Liver (tissue), 9 donors: ENCODE measurements around the gene CDK13. TPM values are rescaled to one million over a fixed set of nuclear protein-coding genes. Genes with fewer than 3 reads are reported as not detected.

Source experiments
- DNase-seq: peaks from one replicate; pipeline ENCODE4 v3.0.0-alpha.2; 2017; ENCODE audit warnings: low spot score
- H3K27ac ChIP-seq, 2 donors: one replicate each; pipeline ENCODE4 v1.7.0; 2013; ENCODE audit warnings: inconsistent platforms in 2 of 2, low read length in 2 of 2, control low read depth in 1 of 2, low read depth in 1 of 2, mild to moderate bottlenecking in 1 of 2
- H3K27me3 ChIP-seq, 4 donors: one replicate each; pipeline versions ENCODE4 v1.6.1 to v1.7.0; 2013; ENCODE audit warnings: low read length in 3 of 4, inconsistent platforms in 1 of 4, mild to moderate bottlenecking in 1 of 4, moderate library complexity in 1 of 4; ENCODE audit not compliant: control insufficient read depth in 4 of 4, insufficient read depth in 4 of 4
- H3K36me3 ChIP-seq, 4 donors: one replicate each; pipeline versions ENCODE4 v1.6.1 to v1.7.0; 2013; ENCODE audit warnings: low read length in 3 of 4, mild to moderate bottlenecking in 3 of 4, low read depth in 1 of 4, moderate library complexity in 1 of 4; ENCODE audit not compliant: control insufficient read depth in 4 of 4, insufficient read depth in 3 of 4
- H3K4me1 ChIP-seq, 4 donors: one replicate each; pipeline versions ENCODE4 v1.6.1 to v1.7.0; 2013; ENCODE audit warnings: low read length in 3 of 4, mild to moderate bottlenecking in 3 of 4, moderate library complexity in 1 of 4; ENCODE audit not compliant: control insufficient read depth in 4 of 4, insufficient read depth in 4 of 4
- H3K4me3 ChIP-seq, 3 donors: one replicate each; pipeline versions ENCODE4 v1.6.1 to v1.7.0; 2013; ENCODE audit warnings: low read length in 3 of 3, control low read depth in 1 of 3, low read depth in 1 of 3, mild to moderate bottlenecking in 1 of 3
- H3K9ac ChIP-seq, 2 donors: one replicate each; pipeline ENCODE4 v1.7.0; 2013; ENCODE audit warnings: low read length in 2 of 2, mild to moderate bottlenecking in 2 of 2, moderate library complexity in 2 of 2, control low read depth in 1 of 2, low read depth in 1 of 2
- H3K9me3 ChIP-seq, 4 donors: one replicate each; pipeline versions ENCODE4 v1.6.1 to v1.7.0; 2013; ENCODE audit warnings: low read length in 3 of 4; ENCODE audit not compliant: control insufficient read depth in 4 of 4
- ATF3 ChIP-seq: IDR thresholded peaks from 2 replicates; pipeline ENCODE4 v1.6.1; 2016; ENCODE audit warnings: antibody characterized with exemption
- CTCF ChIP-seq: fragments of 150-350 bp; IDR thresholded peaks from 2 replicates; pipeline ENCODE4 v1.5.1; 2017; ENCODE audit warnings: improper control_type of control experiment, low read depth, low read length; ENCODE audit not compliant: missing input control
- EGR1 ChIP-seq, 2 donors: IDR thresholded peaks; 2 replicates each; pipeline ENCODE4 v1.6.1; 2016 to 2018; ENCODE audit warnings: antibody characterized with exemption in 2 of 2, low read depth in 2 of 2
- FOXA1 ChIP-seq: IDR thresholded peaks from 2 replicates; pipeline ENCODE4 v1.6.1; 2016; ENCODE audit warnings: antibody characterized with exemption
- GABPA ChIP-seq, 2 donors: IDR thresholded peaks in 1 of 2; conservative IDR thresholded peaks in 1 of 2; 2 replicates each; pipeline ENCODE4 v1.6.1; 2016; ENCODE audit warnings: antibody characterized with exemption in 2 of 2, mild to moderate bottlenecking in 1 of 2, moderate library complexity in 1 of 2
- HNF4G ChIP-seq: IDR thresholded peaks from 2 replicates; pipeline ENCODE4 v1.6.1; 2016; ENCODE audit warnings: antibody characterized with exemption
- JUND ChIP-seq, 2 donors: IDR thresholded peaks; 2 replicates each; pipeline ENCODE4 v1.6.1; 2016; ENCODE audit warnings: antibody characterized with exemption in 2 of 2
- MAX ChIP-seq: IDR thresholded peaks from 2 replicates; pipeline ENCODE4 v1.6.1; 2016; ENCODE audit warnings: antibody characterized with exemption
- NR2F2 ChIP-seq: IDR thresholded peaks from 2 replicates; pipeline ENCODE4 v1.6.1; 2016; ENCODE audit warnings: antibody characterized with exemption
- RAD21 ChIP-seq, 2 donors: IDR thresholded peaks; 2 replicates each; pipeline ENCODE4 v1.6.1; 2016; ENCODE audit warnings: antibody characterized with exemption in 2 of 2, mild to moderate bottlenecking in 2 of 2
- RXRA ChIP-seq, 2 donors: IDR thresholded peaks; 2 replicates each; pipeline ENCODE4 v1.6.1; 2017 to 2018; ENCODE audit warnings: antibody characterized with exemption in 2 of 2, mild to moderate bottlenecking in 1 of 2
- SP1 ChIP-seq: IDR thresholded peaks from 2 replicates; pipeline ENCODE4 v1.6.1; 2018; ENCODE audit warnings: antibody characterized with exemption, mild to moderate bottlenecking
- TAF1 ChIP-seq: conservative IDR thresholded peaks from 2 replicates; pipeline ENCODE4 v1.6.1; 2016; ENCODE audit warnings: antibody characterized with exemption, mild to moderate bottlenecking
- YY1 ChIP-seq: IDR thresholded peaks from 2 replicates; pipeline ENCODE4 v1.6.1; 2016; ENCODE audit warnings: antibody characterized with exemption, mild to moderate bottlenecking
- ZBTB33 ChIP-seq: IDR thresholded peaks from 2 replicates; pipeline ENCODE4 v1.6.1; 2016; ENCODE audit warnings: antibody characterized with exemption
- WGBS: extraction: QIAGEN DNeasy Blood & Tissue Kit; methylation state at CpG from one replicate; pipeline ENCODE4 v1.1.7; 2013; 5-methylcytosine and 5-hydroxymethylcytosine counted together
- polyA plus RNA-seq, 2 donors: library from polyadenylated mRNA; stranded (reverse) in 1 of 2; unstranded in 1 of 2; fragments of 200-250 nt in 1 of 2; fragments of >200 nt in 1 of 2; fragmentation: Nextera tagmentation in 1 of 2; extraction: Ambion mirVana in 1 of 2; gene quantifications; one replicate each; pipeline versions ENCODE4 v1.2.1 to v1.2.3, GENCODE V29; 2013 to 2015
- total RNA-seq, 2 donors: library from RNA; depleted of rRNA; stranded (reverse); fragments of >200 nt; gene quantifications; one replicate each; pipeline ENCODE4 v1.2.3, GENCODE V29; 2014
- donor health status: healthy.
- donor health status: healthy.
- donor health status: healthy.
- donor health status: healthy.
- donor health status: healthy.

The CDK13 gene
- total and polyA plus RNA-seq, 4 donors, result 8.8 to 51.1 (median 23.2) TPM

- no peaks in the 10 kb centered on the region for H3K27me3 ChIP-seq
- H3K27ac ChIP-seq, result no peak overlapping the region
- no peak for TF ChIP-seq HNF4G
- TF ChIP-seq RXRA (IDR thresholded peaks at IDR 0.05), result no peak
- TF ChIP-seq CTCF, result no peak
- TF ChIP-seq SP1, result no peak
- no peak for TF ChIP-seq ZBTB33
- no peak for TF ChIP-seq EGR1 (IDR thresholded peaks at IDR 0.05; ENCODE audit: low read depth in 2 of 2)
- TF ChIP-seq ATF3, result no peak
- no peak overlapping the region for H3K4me3 ChIP-seq
- H3K36me3 ChIP-seq, result peaks cover 0 to 8% (median 2%) of the 10 kb centered on the region in 4 donors
- 96% methylated on average over 4 of the region's 4 CpGs for WGBS
- no peaks in the 10 kb centered on the region for H3K9me3 ChIP-seq
- no peak overlapping the region for H3K9ac ChIP-seq
- H3K4me1 ChIP-seq, result no peaks in the 10 kb centered on the region
- DNase-seq, result no peak
Measured at GRCh38 chr7:40027545-40027944, 77.5 kb downstream of the CDK13 start.

GRCh38 chr7:40033826-40034225 is 83.8 kb downstream of the CDK13 start:
- H3K4me1 ChIP-seq, result no peaks in the 10 kb centered on the region
- peaks cover 0 to 5% (median 2%) of the 10 kb centered on the region in 4 donors for H3K36me3 ChIP-seq
- no peaks in the 10 kb centered on the region for H3K9me3 ChIP-seq
- no peaks in the 10 kb centered on the region for H3K27me3 ChIP-seq
- no peak overlapping the region for H3K9ac ChIP-seq
- no peak overlapping the region for H3K27ac ChIP-seq
- DNase-seq, result no peak
- H3K4me3 ChIP-seq, result no peak overlapping the region
- TF ChIP-seq MAX (no peak), FOXA1 (no peak), GABPA (IDR thresholded peaks at IDR 0.05 in 1 of 2, conservative IDR thresholded peaks at IDR 0.05 in 1 of 2) (no peak), JUND (IDR thresholded peaks at IDR 0.05) (no peak), NR2F2 (no peak), RXRA (IDR thresholded peaks at IDR 0.05) (no peak), ATF3 (no peak), HNF4G (no peak), TAF1 (no peak), RAD21 (IDR thresholded peaks at IDR 0.05) (no peak), YY1 (no peak), CTCF (no peak)
- 94% methylated on average over 1 of the region's 1 CpG for WGBS
